ENCODE data around the gene SOX15.

Gene SOX15

GRCh38 chr17:7593296-7593695 lies 3.4 kb upstream of the SOX15 start (continued):
- TF ChIP-seq CSRNP3 (CRISPR knock-in tag; IDR thresholded peaks at IDR 0.05) = no peak
- TF ChIP-seq ZC3H10 (CRISPR knock-in tag; IDR thresholded peaks at IDR 0.05) = no peak
- no peak for TF ChIP-seq ZNF565 (CRISPR knock-in tag; conservative IDR thresholded peaks at IDR 0.05; ENCODE audit: low read depth)
- TF ChIP-seq ESRRG (CRISPR knock-in tag; IDR thresholded peaks at IDR 0.05) = no peak

- TF ChIP-seq BACH2 (CRISPR knock-in tag; IDR thresholded peaks at IDR 0.05; ENCODE audit: borderline replicate concordance) = no peak
- no peak for TF ChIP-seq ZFP30 (CRISPR knock-in tag; IDR thresholded peaks at IDR 0.05)
- no peak for TF ChIP-seq CREB5 (CRISPR knock-in tag; IDR thresholded peaks at IDR 0.05; ENCODE audit: low read depth)
- TF ChIP-seq SNAI2 (CRISPR knock-in tag; IDR thresholded peaks at IDR 0.05) = no peak
- no peak for TF ChIP-seq ZNF8 (CRISPR knock-in tag; IDR thresholded peaks at IDR 0.05)
- no peak for TF ChIP-seq ZNF565 (CRISPR knock-in tag; conservative IDR thresholded peaks at IDR 0.05; ENCODE audit: low read depth)
- no peak for TF ChIP-seq POU6F1 (CRISPR knock-in tag; IDR thresholded peaks at IDR 0.05; ENCODE audit: borderline replicate concordance, low read depth)
- no peak for TF ChIP-seq TCF4 (CRISPR knock-in tag; IDR thresholded peaks at IDR 0.05; ENCODE audit: borderline replicate concordance)
- no peak for ATAC-seq
Observed at GRCh38 chr17:7592422-7593021, 2.6 kb upstream of the SOX15 start.

- TF ChIP-seq SNAI2 (CRISPR knock-in tag; IDR thresholded peaks at IDR 0.05) (no peak), ISL1 (CRISPR knock-in tag; IDR thresholded peaks at IDR 0.05) (no peak), ZFP30 (CRISPR knock-in tag; IDR thresholded peaks at IDR 0.05) (no peak), ARNTL (CRISPR knock-in tag; IDR thresholded peaks at IDR 0.05; ENCODE audit: borderline replicate concordance, low read depth) (no peak), CSDC2 (CRISPR knock-in tag; IDR thresholded peaks at IDR 0.05) (no peak), POU6F1 (CRISPR knock-in tag; IDR thresholded peaks at IDR 0.05; ENCODE audit: borderline replicate concordance, low read depth) (no peak), BACH2 (CRISPR knock-in tag; IDR thresholded peaks at IDR 0.05; ENCODE audit: borderline replicate concordance) (no peak), TSHZ2 (CRISPR knock-in tag; IDR thresholded peaks at IDR 0.05) (no peak), ZFP3 (CRISPR knock-in tag; IDR thresholded peaks at IDR 0.05) (no peak), RARB (CRISPR knock-in tag; IDR thresholded peaks at IDR 0.05) (no peak), ESRRG (CRISPR knock-in tag; IDR thresholded peaks at IDR 0.05) (no peak), TCF4 (CRISPR knock-in tag; IDR thresholded peaks at IDR 0.05; ENCODE audit: borderline replicate concordance) (no peak), TOX (CRISPR knock-in tag; IDR thresholded peaks at IDR 0.05; ENCODE audit: borderline replicate concordance) (no peak), GLIS3 (CRISPR knock-in tag; IDR thresholded peaks at IDR 0.05) (no peak), PATZ1 (CRISPR knock-in tag; IDR thresholded peaks at IDR 0.05; ENCODE audit: borderline replicate concordance) (no peak), ZNF8 (CRISPR knock-in tag; IDR thresholded peaks at IDR 0.05) (no peak), PPARA (CRISPR knock-in tag; IDR thresholded peaks at IDR 0.05; ENCODE audit: borderline replicate concordance) (no peak), OSR1 (CRISPR knock-in tag; IDR thresholded peaks at IDR 0.05) (no peak)
- ATAC-seq = no peak
Observed at GRCh38 chr17:7591596-7591995, 1.7 kb upstream of the SOX15 start.
